SK-N-SH (cell line): ENCODE measurements around the gene LINC00305.

Experiments used
- CHD2 ChIP-seq: fragments of 150-350 bp; IDR thresholded peaks from 2 replicates; pipeline ENCODE4 v1.6.1; 2018; ENCODE audit warnings: low read length; ENCODE audit not compliant: partially characterized antibody
- EZH2phosphoT487 ChIP-seq: fragments of 200-600 bp; sonication (generic); IDR thresholded peaks from 2 replicates; pipeline ENCODE4 v1.6.1; 2017; ENCODE audit warnings: low read depth, mixed run types, mild to moderate bottlenecking, antibody characterized with exemption, moderate library complexity, borderline replicate concordance
- JUND ChIP-seq: IDR thresholded peaks from 2 replicates; pipeline ENCODE4 v1.4.0; 2012
- POLR2AphosphoS5 ChIP-seq: IDR thresholded peaks from 2 replicates; pipeline ENCODE4 v1.6.1; 2012; ENCODE audit warnings: low read depth, low read length
- SIN3A ChIP-seq: IDR thresholded peaks from 2 replicates; pipeline ENCODE4 v1.6.1; 2012; ENCODE audit warnings: low read depth, mild to moderate bottlenecking, low read length, moderate library complexity, borderline replicate concordance
- TCF12 ChIP-seq: IDR thresholded peaks from 2 replicates; pipeline ENCODE4 v1.4.0; 2012
- TEAD4 ChIP-seq: IDR thresholded peaks from 2 replicates; pipeline ENCODE4 v1.4.0; 2012; ENCODE audit warnings: mild to moderate bottlenecking, borderline replicate concordance; ENCODE audit not compliant: insufficient read depth
- TF ChIP-seq, protein P1 (sequence below): IDR thresholded peaks from 2 replicates; pipeline ENCODE4 v1.4.0; 2012; ENCODE audit warnings: low read depth
- TF ChIP-seq, protein P2 (sequence below): fragments of 200-600 bp; sonication (generic); IDR thresholded peaks from 2 replicates; pipeline ENCODE4 v1.6.1; 2017; ENCODE audit warnings: antibody characterized with exemption, mild to moderate bottlenecking, moderate library complexity
- TF ChIP-seq, protein P3 (sequence below): IDR thresholded peaks from 2 replicates; pipeline ENCODE4 v1.6.1; 2012; ENCODE audit warnings: mild to moderate bottlenecking, low read depth, low read length, moderate library complexity
- TF ChIP-seq, protein P4 (sequence below): IDR thresholded peaks from 2 replicates; pipeline ENCODE4 v1.4.0; 2012; ENCODE audit warnings: low read depth, borderline replicate concordance

DNA sequence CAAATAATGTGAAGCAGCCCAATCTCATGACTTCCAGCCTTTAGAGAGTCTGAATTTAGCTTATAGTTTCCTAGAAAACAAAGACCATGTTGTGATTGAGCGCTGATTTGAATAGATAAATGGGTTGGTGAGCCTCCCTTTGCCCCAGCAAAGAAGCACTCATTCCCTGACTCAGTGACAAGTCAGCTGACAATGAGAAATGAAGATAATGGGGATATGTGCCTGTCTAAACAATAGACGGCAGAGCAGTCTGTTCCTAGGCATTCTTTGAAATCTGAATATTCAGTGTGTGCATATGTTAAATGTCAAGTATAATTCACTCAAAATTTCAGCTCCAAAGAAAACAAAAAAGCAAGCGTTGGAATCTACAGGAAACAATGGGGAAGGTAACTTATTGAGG lies 34.8 kb upstream of the LINC00305 start:
- TF ChIP-seq, protein P1, sequence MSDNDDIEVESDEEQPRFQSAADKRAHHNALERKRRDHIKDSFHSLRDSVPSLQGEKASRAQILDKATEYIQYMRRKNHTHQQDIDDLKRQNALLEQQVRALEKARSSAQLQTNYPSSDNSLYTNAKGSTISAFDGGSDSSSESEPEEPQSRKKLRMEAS = no peak
- TF ChIP-seq, protein P2, sequence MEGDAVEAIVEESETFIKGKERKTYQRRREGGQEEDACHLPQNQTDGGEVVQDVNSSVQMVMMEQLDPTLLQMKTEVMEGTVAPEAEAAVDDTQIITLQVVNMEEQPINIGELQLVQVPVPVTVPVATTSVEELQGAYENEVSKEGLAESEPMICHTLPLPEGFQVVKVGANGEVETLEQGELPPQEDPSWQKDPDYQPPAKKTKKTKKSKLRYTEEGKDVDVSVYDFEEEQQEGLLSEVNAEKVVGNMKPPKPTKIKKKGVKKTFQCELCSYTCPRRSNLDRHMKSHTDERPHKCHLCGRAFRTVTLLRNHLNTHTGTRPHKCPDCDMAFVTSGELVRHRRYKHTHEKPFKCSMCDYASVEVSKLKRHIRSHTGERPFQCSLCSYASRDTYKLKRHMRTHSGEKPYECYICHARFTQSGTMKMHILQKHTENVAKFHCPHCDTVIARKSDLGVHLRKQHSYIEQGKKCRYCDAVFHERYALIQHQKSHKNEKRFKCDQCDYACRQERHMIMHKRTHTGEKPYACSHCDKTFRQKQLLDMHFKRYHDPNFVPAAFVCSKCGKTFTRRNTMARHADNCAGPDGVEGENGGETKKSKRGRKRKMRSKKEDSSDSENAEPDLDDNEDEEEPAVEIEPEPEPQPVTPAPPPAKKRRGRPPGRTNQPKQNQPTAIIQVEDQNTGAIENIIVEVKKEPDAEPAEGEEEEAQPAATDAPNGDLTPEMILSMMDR = no peak
- TF ChIP-seq CHD2 (no peak), POLR2AphosphoS5 (no peak), SIN3A (no peak), EZH2phosphoT487 (no peak), JUND (no peak), TEAD4 (no peak), TCF12 (no peak)
- TF ChIP-seq, protein P3, sequence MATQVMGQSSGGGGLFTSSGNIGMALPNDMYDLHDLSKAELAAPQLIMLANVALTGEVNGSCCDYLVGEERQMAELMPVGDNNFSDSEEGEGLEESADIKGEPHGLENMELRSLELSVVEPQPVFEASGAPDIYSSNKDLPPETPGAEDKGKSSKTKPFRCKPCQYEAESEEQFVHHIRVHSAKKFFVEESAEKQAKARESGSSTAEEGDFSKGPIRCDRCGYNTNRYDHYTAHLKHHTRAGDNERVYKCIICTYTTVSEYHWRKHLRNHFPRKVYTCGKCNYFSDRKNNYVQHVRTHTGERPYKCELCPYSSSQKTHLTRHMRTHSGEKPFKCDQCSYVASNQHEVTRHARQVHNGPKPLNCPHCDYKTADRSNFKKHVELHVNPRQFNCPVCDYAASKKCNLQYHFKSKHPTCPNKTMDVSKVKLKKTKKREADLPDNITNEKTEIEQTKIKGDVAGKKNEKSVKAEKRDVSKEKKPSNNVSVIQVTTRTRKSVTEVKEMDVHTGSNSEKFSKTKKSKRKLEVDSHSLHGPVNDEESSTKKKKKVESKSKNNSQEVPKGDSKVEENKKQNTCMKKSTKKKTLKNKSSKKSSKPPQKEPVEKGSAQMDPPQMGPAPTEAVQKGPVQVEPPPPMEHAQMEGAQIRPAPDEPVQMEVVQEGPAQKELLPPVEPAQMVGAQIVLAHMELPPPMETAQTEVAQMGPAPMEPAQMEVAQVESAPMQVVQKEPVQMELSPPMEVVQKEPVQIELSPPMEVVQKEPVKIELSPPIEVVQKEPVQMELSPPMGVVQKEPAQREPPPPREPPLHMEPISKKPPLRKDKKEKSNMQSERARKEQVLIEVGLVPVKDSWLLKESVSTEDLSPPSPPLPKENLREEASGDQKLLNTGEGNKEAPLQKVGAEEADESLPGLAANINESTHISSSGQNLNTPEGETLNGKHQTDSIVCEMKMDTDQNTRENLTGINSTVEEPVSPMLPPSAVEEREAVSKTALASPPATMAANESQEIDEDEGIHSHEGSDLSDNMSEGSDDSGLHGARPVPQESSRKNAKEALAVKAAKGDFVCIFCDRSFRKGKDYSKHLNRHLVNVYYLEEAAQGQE = no peak
- TF ChIP-seq, protein P4, sequence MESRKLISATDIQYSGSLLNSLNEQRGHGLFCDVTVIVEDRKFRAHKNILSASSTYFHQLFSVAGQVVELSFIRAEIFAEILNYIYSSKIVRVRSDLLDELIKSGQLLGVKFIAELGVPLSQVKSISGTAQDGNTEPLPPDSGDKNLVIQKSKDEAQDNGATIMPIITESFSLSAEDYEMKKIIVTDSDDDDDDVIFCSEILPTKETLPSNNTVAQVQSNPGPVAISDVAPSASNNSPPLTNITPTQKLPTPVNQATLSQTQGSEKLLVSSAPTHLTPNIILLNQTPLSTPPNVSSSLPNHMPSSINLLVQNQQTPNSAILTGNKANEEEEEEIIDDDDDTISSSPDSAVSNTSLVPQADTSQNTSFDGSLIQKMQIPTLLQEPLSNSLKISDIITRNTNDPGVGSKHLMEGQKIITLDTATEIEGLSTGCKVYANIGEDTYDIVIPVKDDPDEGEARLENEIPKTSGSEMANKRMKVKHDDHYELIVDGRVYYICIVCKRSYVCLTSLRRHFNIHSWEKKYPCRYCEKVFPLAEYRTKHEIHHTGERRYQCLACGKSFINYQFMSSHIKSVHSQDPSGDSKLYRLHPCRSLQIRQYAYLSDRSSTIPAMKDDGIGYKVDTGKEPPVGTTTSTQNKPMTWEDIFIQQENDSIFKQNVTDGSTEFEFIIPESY = no peak
